Activated naive CD8-positive, alpha-beta T cell treated with anti-CD3 and anti-CD28 coated beads, Interleukin-2, amount 50 U/mL, for 24 hours (primary cell): Measurements from ENCODE around the gene SLC2A9.
"Not testable (repeated sequence)": the region's sequence is repeated elsewhere in the genome, so short reads cannot be mapped to it uniquely, and the experiment has no call there.

Experiments
- ATAC-seq: fragments of 150-1000 bp; cut with Tn5 transposase; one replicate; pipeline ENCODE4 v1.10.0; 2021
- DNase-seq: peaks from one replicate; pipeline ENCODE4 v3.0.0; 2021
- H3K27ac Mint-ChIP-seq: one replicate; pipeline ENCODE4 v1.8.0; 2021; ENCODE audit warnings: mild to moderate bottlenecking, mixed read lengths
- H3K27me3 Mint-ChIP-seq: one replicate; pipeline ENCODE4 v1.8.0; 2021; ENCODE audit warnings: mixed read lengths
- H3K36me3 Mint-ChIP-seq: one replicate; pipeline ENCODE4 v1.8.0; 2021; ENCODE audit warnings: low read depth, mixed read lengths
- H3K4me1 Mint-ChIP-seq: one replicate; pipeline ENCODE4 v1.8.0; 2021; ENCODE audit warnings: mixed read lengths
- H3K4me3 Mint-ChIP-seq: one replicate; pipeline ENCODE4 v1.8.0; 2021; ENCODE audit warnings: mild to moderate bottlenecking, moderate library complexity, mixed read lengths
- H3K9me3 Mint-ChIP-seq: one replicate; pipeline ENCODE4 v1.8.0; 2021; ENCODE audit warnings: mixed read lengths

The SLC2A9 gene

DNA sequence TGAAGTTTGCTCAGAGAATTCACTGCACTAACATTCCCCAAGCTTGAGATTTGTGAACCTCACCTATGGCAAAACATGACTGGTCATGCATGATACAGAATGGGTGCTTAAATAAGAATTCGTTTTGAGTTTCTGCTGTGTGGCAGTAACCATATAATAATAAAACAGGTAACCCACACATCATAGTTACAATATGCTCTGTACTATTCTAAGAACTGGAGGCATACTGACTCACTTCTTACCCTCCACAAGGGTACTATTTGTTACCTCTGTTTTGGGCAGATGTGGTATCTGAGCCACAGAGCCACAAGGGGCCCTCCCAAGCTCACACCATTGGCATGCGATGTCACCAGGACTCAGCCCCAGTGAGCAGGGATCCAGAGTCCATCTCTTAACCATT, 17.6 kb downstream of the SLC2A9 start:
- ATAC-seq (peak; percentile 85), DNase-seq (peak; percentile 25)
- no peak overlapping the region for H3K27ac Mint-ChIP-seq
- peaks cover 49% of the 10 kb centered on the region for H3K4me1 Mint-ChIP-seq
- H3K27me3 Mint-ChIP-seq, result no peaks in the 10 kb centered on the region
- H3K9me3 Mint-ChIP-seq, result no peaks in the 10 kb centered on the region
- no peaks in the 10 kb centered on the region for H3K36me3 Mint-ChIP-seq
- no peak overlapping the region for H3K4me3 Mint-ChIP-seq

DNA sequence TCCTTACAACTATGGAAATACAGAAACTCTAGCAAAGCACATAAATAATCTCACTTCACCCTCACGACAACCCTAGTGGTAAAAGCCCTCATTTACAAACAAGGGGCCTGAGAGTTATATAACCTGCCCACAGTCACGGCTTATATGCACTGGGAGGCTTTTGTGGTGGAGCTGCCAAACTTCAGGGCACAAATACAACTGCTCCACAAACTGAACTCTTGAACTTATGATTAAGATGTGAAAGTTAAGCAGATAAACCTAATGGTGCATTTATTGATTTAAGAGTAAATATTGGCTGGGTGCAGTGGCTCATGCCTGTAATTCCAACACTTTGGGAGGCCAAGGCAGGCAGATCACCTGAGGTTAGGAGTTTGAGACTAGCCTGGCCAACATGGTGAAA, 19.0 kb downstream of the SLC2A9 start:
- Mint-ChIP-seq H3K27me3 (no peaks in the 10 kb centered on the region), H3K27ac (no peak overlapping the region), H3K4me1 (peaks cover 41% of the 10 kb centered on the region), H3K4me3 (no peak overlapping the region), H3K36me3 (no peaks in the 10 kb centered on the region), H3K9me3 (no peaks in the 10 kb centered on the region)
- ATAC-seq (no peak), DNase-seq (no peak)

GRCh38 chr4:10001757-10002156, 19.5 kb downstream of the SLC2A9 start:
- Mint-ChIP-seq H3K4me3 (no peak overlapping the region), H3K9me3 (no peaks in the 10 kb centered on the region), H3K4me1 (peaks cover 35% of the 10 kb centered on the region), H3K27me3 (no peaks in the 10 kb centered on the region), H3K36me3 (no peaks in the 10 kb centered on the region), H3K27ac (no peak overlapping the region)
- ATAC-seq, result no peak
- DNase-seq, result no peak

DNA sequence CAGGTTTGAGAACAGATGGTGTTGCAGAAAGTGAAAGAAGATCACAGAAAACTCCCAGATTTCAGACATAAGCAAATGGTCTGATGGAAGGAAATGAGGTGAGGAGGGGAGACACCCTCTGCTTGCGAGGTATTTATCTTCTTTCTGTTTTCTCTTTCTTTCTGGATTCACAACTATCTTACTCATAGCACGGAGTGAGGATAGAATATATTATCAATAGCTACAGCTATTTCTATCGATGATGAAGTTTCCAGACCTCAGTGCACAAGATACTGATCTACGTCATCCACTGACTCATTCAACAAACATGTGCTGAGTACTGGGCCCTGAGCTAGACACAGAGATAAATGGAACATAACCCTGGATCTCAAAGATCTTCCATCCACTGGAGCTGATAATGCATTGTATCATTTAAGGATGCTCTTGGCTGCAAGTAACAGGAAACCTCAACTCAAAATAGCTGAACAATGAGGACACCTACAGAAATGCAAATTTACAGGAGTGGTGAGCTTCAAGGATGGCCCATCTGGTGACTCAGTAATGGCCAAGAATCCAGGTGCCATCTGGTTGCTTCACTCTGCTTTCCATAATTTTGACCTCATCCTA, 21.2 kb downstream of the SLC2A9 start:
- Mint-ChIP-seq H3K36me3 (no peaks in the 10 kb centered on the region), H3K4me3 (no peak overlapping the region), H3K27ac (no peak overlapping the region), H3K27me3 (no peaks in the 10 kb centered on the region), H3K9me3 (no peaks in the 10 kb centered on the region), H3K4me1 (peaks cover 28% of the 10 kb centered on the region)
- DNase-seq, result no peak
- peak; percentile 53 for ATAC-seq

DNA sequence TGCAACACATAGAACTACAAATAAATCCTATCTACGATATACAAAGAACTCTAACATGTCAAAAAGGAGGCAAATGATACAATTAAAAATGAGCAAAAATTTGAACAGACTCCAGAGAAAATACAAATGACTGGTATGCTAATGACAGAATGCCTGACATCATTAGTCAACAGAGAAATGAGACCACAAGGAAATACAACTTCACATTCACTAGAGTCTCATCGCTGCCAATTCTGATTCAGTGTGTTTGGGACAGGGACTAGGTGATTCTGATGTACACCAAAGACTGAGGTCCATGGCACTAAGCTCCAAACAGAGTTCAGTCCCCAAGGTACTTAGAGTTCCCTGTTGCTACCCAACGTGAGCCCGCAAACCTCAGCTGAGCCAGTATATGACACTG, 23.4 kb downstream of the SLC2A9 start:
- Mint-ChIP-seq H3K27me3 (no peaks in the 10 kb centered on the region), H3K4me1 (peaks cover 29% of the 10 kb centered on the region), H3K4me3 (no peak overlapping the region), H3K36me3 (peaks cover 2% of the 10 kb centered on the region), H3K27ac (no peak overlapping the region), H3K9me3 (no peaks in the 10 kb centered on the region)
- no peak for ATAC-seq
- DNase-seq, result no peak

GRCh38 chr4:9996319-9997110, 24.8 kb downstream of the SLC2A9 start:
- no peak overlapping the region for H3K27ac Mint-ChIP-seq

GRCh38 chr4:9994246-9994847, 26.9 kb downstream of the SLC2A9 start:
- peaks cover 2% of the 10 kb centered on the region for H3K36me3 Mint-ChIP-seq
- DNase-seq, result no peak
- peak; percentile 22 for ATAC-seq
- no peaks in the 10 kb centered on the region for H3K27me3 Mint-ChIP-seq
- H3K9me3 Mint-ChIP-seq, result no peaks in the 10 kb centered on the region
- H3K4me3 Mint-ChIP-seq, result no peak overlapping the region
- peaks cover 15% of the 10 kb centered on the region for H3K4me1 Mint-ChIP-seq
- H3K27ac Mint-ChIP-seq, result no peak overlapping the region

More at GRCh38 chr4:9996319-9997110, 24.8 kb downstream of the SLC2A9 start:
- no peak overlapping the region for H3K4me3 Mint-ChIP-seq
- ATAC-seq (no peak), DNase-seq (no peak)
- peaks cover 2% of the 10 kb centered on the region for H3K36me3 Mint-ChIP-seq
- no peaks in the 10 kb centered on the region for H3K27me3 Mint-ChIP-seq
- no peaks in the 10 kb centered on the region for H3K9me3 Mint-ChIP-seq
- peaks cover 29% of the 10 kb centered on the region for H3K4me1 Mint-ChIP-seq

GRCh38 chr4:9989918-9990635, 31.2 kb downstream of the SLC2A9 start:
- H3K36me3 Mint-ChIP-seq, result peaks cover 2% of the 10 kb centered on the region
- no peaks in the 10 kb centered on the region for H3K9me3 Mint-ChIP-seq
- no peak overlapping the region for H3K27ac Mint-ChIP-seq
- H3K4me3 Mint-ChIP-seq, result no peak overlapping the region
- no peak for DNase-seq
- peaks cover 14% of the 10 kb centered on the region for H3K4me1 Mint-ChIP-seq
- ATAC-seq, result no peak
- no peaks in the 10 kb centered on the region for H3K27me3 Mint-ChIP-seq

GRCh38 chr4:9988933-9989332, 32.4 kb downstream of the SLC2A9 start:
- H3K27ac Mint-ChIP-seq, result no peak overlapping the region
- ATAC-seq (no peak), DNase-seq (no peak)
- H3K4me1 Mint-ChIP-seq, result peaks cover 3% of the 10 kb centered on the region
- H3K9me3 Mint-ChIP-seq, result no peaks in the 10 kb centered on the region
- H3K36me3 Mint-ChIP-seq, result peaks cover 2% of the 10 kb centered on the region
- no peaks in the 10 kb centered on the region for H3K27me3 Mint-ChIP-seq
- H3K4me3 Mint-ChIP-seq, result no peak overlapping the region

- H3K27ac Mint-ChIP-seq, result no peak overlapping the region
- H3K4me3 Mint-ChIP-seq, result no peak overlapping the region
- H3K36me3 Mint-ChIP-seq, result peaks cover 2% of the 10 kb centered on the region
- DNase-seq (no peak), ATAC-seq (no peak)
- H3K9me3 Mint-ChIP-seq, result no peaks in the 10 kb centered on the region
- H3K27me3 Mint-ChIP-seq, result no peaks in the 10 kb centered on the region
- H3K4me1 Mint-ChIP-seq, result no peaks in the 10 kb centered on the region
Observed at GRCh38 chr4:9988363-9988749, 32.9 kb downstream of the SLC2A9 start.

DNA sequence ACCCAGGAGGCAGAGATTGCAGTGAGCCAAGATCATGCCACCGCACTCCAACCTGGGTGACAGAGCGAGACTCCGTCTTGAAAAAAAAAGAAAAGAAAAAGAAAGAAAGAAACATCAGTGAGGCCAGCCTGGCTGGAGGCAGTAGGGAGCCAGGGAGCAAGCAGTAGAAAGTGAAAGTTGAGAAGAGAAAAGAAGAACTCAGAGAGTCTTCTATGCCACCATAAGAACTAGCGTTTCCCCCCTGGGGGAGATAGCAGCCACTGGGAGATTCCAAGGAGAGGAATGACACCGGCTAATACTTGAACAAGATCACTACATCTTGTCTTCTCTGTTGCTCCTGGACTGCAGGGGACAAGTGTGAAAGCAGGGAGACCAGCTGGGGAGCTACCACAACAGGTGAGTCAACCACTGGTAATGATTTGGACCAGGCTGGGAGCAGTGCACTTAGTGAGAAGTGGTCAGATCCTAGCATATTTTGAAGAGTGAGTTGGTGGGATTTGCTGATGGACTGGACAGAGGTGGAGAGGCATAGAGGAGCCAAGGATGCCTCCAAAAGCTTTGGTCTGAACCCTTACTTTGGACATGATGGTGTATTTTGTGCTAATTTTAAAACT, 33.4 kb downstream of the SLC2A9 start:
- ATAC-seq, result no peak
- Mint-ChIP-seq H3K4me3 (no peak overlapping the region), H3K27ac (no peak overlapping the region), H3K27me3 (no peaks in the 10 kb centered on the region), H3K4me1 (no peaks in the 10 kb centered on the region), H3K36me3 (no peaks in the 10 kb centered on the region), H3K9me3 (no peaks in the 10 kb centered on the region)
- DNase-seq, result no peak

DNA sequence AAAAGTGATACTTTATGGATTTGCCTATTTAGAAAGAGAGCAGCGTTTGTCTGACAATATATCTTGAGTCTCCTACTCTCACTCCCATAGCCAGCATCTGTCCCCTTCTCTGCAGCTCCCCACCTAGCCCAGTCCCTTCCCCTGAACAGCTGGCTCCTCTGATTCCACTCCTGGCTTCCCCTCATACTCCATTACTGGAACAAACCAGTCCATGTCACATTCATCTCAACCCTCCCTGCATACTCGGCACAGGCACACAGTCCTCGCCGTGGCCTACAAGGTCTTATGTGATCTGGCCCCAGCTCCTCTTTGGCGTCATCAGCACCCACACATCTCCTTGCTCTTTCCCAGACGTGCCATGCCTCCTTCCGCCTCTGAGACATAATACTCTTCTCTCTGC, 36.7 kb downstream of the SLC2A9 start:
- no peak for ATAC-seq
- no peak overlapping the region for H3K27ac Mint-ChIP-seq
- no peaks in the 10 kb centered on the region for H3K4me1 Mint-ChIP-seq
- H3K27me3 Mint-ChIP-seq, result no peaks in the 10 kb centered on the region
- no peak for DNase-seq
- peaks cover 8% of the 10 kb centered on the region for H3K36me3 Mint-ChIP-seq
- peaks cover 6% of the 10 kb centered on the region for H3K9me3 Mint-ChIP-seq
- H3K4me3 Mint-ChIP-seq, result no peak overlapping the region

DNA sequence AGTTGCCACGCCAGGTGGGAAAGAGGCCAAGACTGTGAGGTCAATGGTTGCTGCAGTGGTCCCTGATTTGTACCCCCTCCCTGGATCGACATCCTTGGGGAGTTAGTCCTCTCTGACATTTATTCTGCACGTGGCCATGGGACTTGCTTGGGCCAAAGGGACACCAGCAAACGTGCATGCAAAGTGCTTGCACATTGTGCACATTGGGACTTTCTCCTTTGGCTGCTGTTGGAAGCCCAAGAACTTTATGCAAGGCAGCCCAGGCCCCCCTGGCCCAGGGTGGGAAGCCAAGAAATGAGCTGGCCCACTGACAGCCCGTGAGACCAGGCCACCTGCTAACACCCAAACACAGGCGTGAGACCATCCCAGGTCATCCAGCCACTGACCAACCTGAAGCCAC, 38.1 kb downstream of the SLC2A9 start:
- Mint-ChIP-seq H3K27me3 (no peaks in the 10 kb centered on the region), H3K9me3 (peaks cover 6% of the 10 kb centered on the region), H3K36me3 (peaks cover 8% of the 10 kb centered on the region), H3K27ac (no peak overlapping the region), H3K4me3 (no peak overlapping the region), H3K4me1 (no peaks in the 10 kb centered on the region)
- ATAC-seq (no peak), DNase-seq (no peak)

DNA sequence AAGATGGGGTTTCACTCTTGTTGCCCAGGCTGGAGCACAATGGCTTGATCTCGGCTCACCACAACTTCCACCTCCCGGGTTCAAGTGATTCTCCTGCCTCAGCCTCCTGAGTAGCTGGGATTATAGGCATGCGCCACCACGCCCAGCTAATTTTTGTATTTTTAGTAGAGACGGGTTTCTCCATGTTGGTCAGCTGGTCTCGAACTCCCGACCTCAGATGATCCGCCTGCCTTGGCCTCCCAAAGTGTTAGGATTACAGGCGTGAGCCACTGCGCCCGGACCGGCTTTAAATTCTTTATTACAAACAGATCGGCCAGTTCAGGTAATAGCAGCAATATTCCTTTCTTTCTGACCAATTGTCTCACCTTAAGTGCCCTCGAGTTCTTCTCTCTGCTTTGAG, 39.4 kb downstream of the SLC2A9 start:
- not testable (repeated sequence) for H3K36me3 Mint-ChIP-seq, H3K9me3 Mint-ChIP-seq, H3K27ac Mint-ChIP-seq, ATAC-seq, H3K27me3 Mint-ChIP-seq, H3K4me1 Mint-ChIP-seq, H3K4me3 Mint-ChIP-seq, DNase-seq
